ENCODE measurements around the gene TRIM65. TPM values are rescaled to one million over a fixed set of nuclear protein-coding genes. Genes with fewer than 3 reads are reported as not detected.
A peak's percentile ranks its signal among the peaks of the same experiment; 100 is the strongest.

The TRIM65 gene
- polyA plus RNA-seq, 4 donors: 6.5 to 17.1 (median 11.3) TPM

- peaks cover 2 to 57% (median 7%) of the 10 kb centered on the region in 3 donors for H3K4me1 ChIP-seq (ENCODE audit: control insufficient read depth in 3 of 3, insufficient read depth in 2 of 3, low read depth in 1 of 3, low read length in 2 of 3)
- H3K36me3 ChIP-seq (ENCODE audit: control insufficient read depth in 3 of 3, insufficient read depth in 2 of 3, low read depth in 1 of 3, low read length in 3 of 3): peaks cover 16 to 74% (median 17%) of the 10 kb centered on the region in 3 donors
- H3K4me3 ChIP-seq (ENCODE audit: low read depth in 1 of 3, low read length in 3 of 3): no peak overlapping the region
- no peaks in the 10 kb centered on the region for H3K9me3 ChIP-seq (ENCODE audit: control insufficient read depth in 2 of 2, insufficient read depth in 1 of 2, low read depth in 1 of 2, low read length in 1 of 2)
- H3K27me3 ChIP-seq (ENCODE audit: control insufficient read depth in 3 of 3, insufficient read depth in 3 of 3, low read length in 3 of 3): no peaks in the 10 kb centered on the region
- FAIRE-seq (no peak), DNase-seq (peak; percentile 89 to 93)
- WGBS, 3 donors: 15 to 33% (median 30%) methylated on average over 21 of the region's 21 CpGs
- peak overlapping the region; percentile 84 to 99 (median 87) for H3K27ac ChIP-seq (ENCODE audit: low read depth in 1 of 3, low read length in 2 of 3)
Observed at GRCh38 chr17:75845058-75845711, 51.6 kb downstream of the TRIM65 start.

- Histone ChIP-seq H3K4me3 (ENCODE audit: low read depth in 1 of 3, low read length in 3 of 3) (peak overlapping the region; percentile 32 to 59 (median 52)), H3K27ac (ENCODE audit: low read depth in 1 of 3, low read length in 2 of 3) (peak overlapping the region; percentile 84 to 99 (median 88)), H3K4me1 (ENCODE audit: control insufficient read depth in 3 of 3, insufficient read depth in 2 of 3, low read depth in 1 of 3, low read length in 2 of 3) (peaks cover 2 to 57% (median 7%) of the 10 kb centered on the region in 3 donors), H3K9me3 (ENCODE audit: control insufficient read depth in 2 of 2, insufficient read depth in 1 of 2, low read depth in 1 of 2, low read length in 1 of 2) (no peaks in the 10 kb centered on the region), H3K36me3 (ENCODE audit: control insufficient read depth in 3 of 3, insufficient read depth in 2 of 3, low read depth in 1 of 3, low read length in 3 of 3) (peaks cover 13 to 74% (median 16%) of the 10 kb centered on the region in 3 donors), H3K27me3 (ENCODE audit: control insufficient read depth in 3 of 3, insufficient read depth in 3 of 3, low read length in 3 of 3) (no peaks in the 10 kb centered on the region)
- 6 to 27% (median 15%) methylated on average over 6 to 14 of the region's 14 CpGs for WGBS, 3 donors
- FAIRE-seq (no peak), DNase-seq (peak; percentile 90 to 91)
Observed at GRCh38 chr17:75844530-75845057, 52.2 kb downstream of the TRIM65 start.

- peaks cover 11 to 70% (median 16%) of the 10 kb centered on the region in 3 donors for H3K36me3 ChIP-seq (ENCODE audit: control insufficient read depth in 3 of 3, insufficient read depth in 2 of 3, low read depth in 1 of 3, low read length in 3 of 3)
- peaks cover 2 to 57% (median 7%) of the 10 kb centered on the region in 3 donors for H3K4me1 ChIP-seq (ENCODE audit: control insufficient read depth in 3 of 3, insufficient read depth in 2 of 3, low read depth in 1 of 3, low read length in 2 of 3)
- FAIRE-seq (no peak), DNase-seq (peak; percentile 54 to 77)
- H3K9me3 ChIP-seq (ENCODE audit: control insufficient read depth in 2 of 2, insufficient read depth in 1 of 2, low read depth in 1 of 2, low read length in 1 of 2): no peaks in the 10 kb centered on the region
- WGBS, 3 donors: 15 to 38% (median 18%) methylated on average over 34 to 35 of the region's 35 CpGs
- H3K4me3 ChIP-seq (ENCODE audit: low read depth in 1 of 3, low read length in 3 of 3): peak within 1 kb of the TSS; percentile 40 to 59 (median 52)
- no peaks in the 10 kb centered on the region for H3K27me3 ChIP-seq (ENCODE audit: control insufficient read depth in 3 of 3, insufficient read depth in 3 of 3, low read length in 3 of 3)
- H3K27ac ChIP-seq (ENCODE audit: low read depth in 1 of 3, low read length in 2 of 3): peak within 1 kb of the TSS; percentile 84 to 99 (median 88)
Observed at GRCh38 chr17:75843577-75844529, 52.9 kb downstream of the TRIM65 start, which contains the start of gene UNC13D. Gene UNC13D, minus strand, starts transcription at chr17:75844404. Its CDS starts 67 bp downstream, at chr17:75844337.

- Histone ChIP-seq H3K9me3 (ENCODE audit: control insufficient read depth in 2 of 2, insufficient read depth in 1 of 2, low read depth in 1 of 2, low read length in 1 of 2) (no peaks in the 10 kb centered on the region), H3K4me3 (ENCODE audit: low read depth in 1 of 3, low read length in 3 of 3) (peak overlapping the region; percentile 40 to 59 (median 52)), H3K27me3 (ENCODE audit: control insufficient read depth in 3 of 3, insufficient read depth in 3 of 3, low read length in 3 of 3) (no peaks in the 10 kb centered on the region), H3K4me1 (ENCODE audit: control insufficient read depth in 3 of 3, insufficient read depth in 2 of 3, low read depth in 1 of 3, low read length in 2 of 3) (peaks cover 2 to 50% (median 7%) of the 10 kb centered on the region in 3 donors), H3K36me3 (ENCODE audit: control insufficient read depth in 3 of 3, insufficient read depth in 2 of 3, low read depth in 1 of 3, low read length in 3 of 3) (peaks cover 11 to 67% (median 16%) of the 10 kb centered on the region in 3 donors), H3K27ac (ENCODE audit: low read depth in 1 of 3, low read length in 2 of 3) (peak overlapping the region; percentile 2 to 99 (median 88))
- DNase-seq (no peak), FAIRE-seq (no peak)
- WGBS, 3 donors: 61 to 81% (median 67%) methylated on average over 18 to 22 of the region's 22 CpGs
Observed at GRCh38 chr17:75842963-75843576, 53.7 kb downstream of the TRIM65 start.

- Histone ChIP-seq H3K4me1 (ENCODE audit: control insufficient read depth in 3 of 3, insufficient read depth in 2 of 3, low read depth in 1 of 3, low read length in 2 of 3) (peaks cover 2 to 43% (median 7%) of the 10 kb centered on the region in 3 donors), H3K27ac (ENCODE audit: low read depth in 1 of 3, low read length in 2 of 3) (no peak overlapping the region), H3K36me3 (ENCODE audit: control insufficient read depth in 3 of 3, insufficient read depth in 2 of 3, low read depth in 1 of 3, low read length in 3 of 3) (peaks cover 10 to 66% (median 11%) of the 10 kb centered on the region in 3 donors), H3K27me3 (ENCODE audit: control insufficient read depth in 3 of 3, insufficient read depth in 3 of 3, low read length in 3 of 3) (no peaks in the 10 kb centered on the region), H3K9me3 (ENCODE audit: control insufficient read depth in 2 of 2, insufficient read depth in 1 of 2, low read depth in 1 of 2, low read length in 1 of 2) (no peaks in the 10 kb centered on the region), H3K4me3 (ENCODE audit: low read depth in 1 of 3, low read length in 3 of 3) (no peak overlapping the region)
- 78 to 86% (median 85%) methylated on average over 18 of the region's 18 CpGs for WGBS, 3 donors
- DNase-seq (no peak), FAIRE-seq (no peak)
Observed at GRCh38 chr17:75842411-75842810, 54.3 kb downstream of the TRIM65 start.

- H3K27me3 ChIP-seq (ENCODE audit: control insufficient read depth in 3 of 3, insufficient read depth in 3 of 3, low read length in 3 of 3): no peaks in the 10 kb centered on the region
- peaks cover 0 to 27% (median 6%) of the 10 kb centered on the region in 3 donors for H3K4me1 ChIP-seq (ENCODE audit: control insufficient read depth in 3 of 3, insufficient read depth in 2 of 3, low read depth in 1 of 3, low read length in 2 of 3)
- no peak overlapping the region for H3K27ac ChIP-seq (ENCODE audit: low read depth in 1 of 3, low read length in 2 of 3)
- FAIRE-seq (no peak), DNase-seq (no peak)
- H3K4me3 ChIP-seq (ENCODE audit: low read depth in 1 of 3, low read length in 3 of 3): no peak overlapping the region
- H3K36me3 ChIP-seq (ENCODE audit: control insufficient read depth in 3 of 3, insufficient read depth in 2 of 3, low read depth in 1 of 3, low read length in 3 of 3): peaks cover 0 to 61% (median 5%) of the 10 kb centered on the region in 3 donors
- 65 to 71% (median 69%) methylated on average over 6 to 7 of the region's 7 CpGs for WGBS, 3 donors
- no peaks in the 10 kb centered on the region for H3K9me3 ChIP-seq (ENCODE audit: control insufficient read depth in 2 of 2, insufficient read depth in 1 of 2, low read depth in 1 of 2, low read length in 1 of 2)
Observed at GRCh38 chr17:75840799-75841164, 56.0 kb downstream of the TRIM65 start.

GRCh38 chr17:75839942-75840798 is 56.6 kb downstream of the TRIM65 start:
- H3K36me3 ChIP-seq (ENCODE audit: control insufficient read depth in 3 of 3, insufficient read depth in 2 of 3, low read depth in 1 of 3, low read length in 3 of 3): peaks cover 0 to 62% (median 5%) of the 10 kb centered on the region in 3 donors
- DNase-seq: no peak
- WGBS, 3 donors: 85 to 92% (median 86%) methylated on average over 31 to 36 of the region's 36 CpGs
- H3K4me3 ChIP-seq (ENCODE audit: low read depth in 1 of 3, low read length in 3 of 3): no peak overlapping the region
- H3K27ac ChIP-seq (ENCODE audit: low read depth in 1 of 3, low read length in 2 of 3): no peak overlapping the region
- no peaks in the 10 kb centered on the region for H3K27me3 ChIP-seq (ENCODE audit: control insufficient read depth in 3 of 3, insufficient read depth in 3 of 3, low read length in 3 of 3)
- H3K4me1 ChIP-seq (ENCODE audit: control insufficient read depth in 3 of 3, insufficient read depth in 2 of 3, low read depth in 1 of 3, low read length in 2 of 3): peaks cover 0 to 21% (median under 1%) of the 10 kb centered on the region in 3 donors
- no peaks in the 10 kb centered on the region for H3K9me3 ChIP-seq (ENCODE audit: control insufficient read depth in 2 of 2, insufficient read depth in 1 of 2, low read depth in 1 of 2, low read length in 1 of 2)
- no peak for FAIRE-seq
